Sciatic nerve (tissue), 2 donors: ENCODE data around the gene FKBP11. TPM values are rescaled to one million over a fixed set of nuclear protein-coding genes. Genes with fewer than 3 reads are reported as not detected.
A peak's percentile ranks its signal among the peaks of the same experiment; 100 is the strongest.
"Not testable (repeated sequence)": the region's sequence is repeated elsewhere in the genome, so short reads cannot be mapped to it uniquely, and the experiment has no call there.

Experiments
- ATAC-seq: fragments of 200-7000 bp; cut with Tn5 transposase; one replicate; pipeline ENCODE4 v1.9.1; 2020; ENCODE audit warnings: mild to moderate bottlenecking, moderate library complexity
- DNase-seq: peaks from one replicate; pipeline ENCODE4 v3.0.0-alpha.2; 2020; ENCODE audit warnings: low spot score
- intact Hi-C: fragments of 100-400 bp; cut with DNase I; formaldehyde crosslinking; loops from one replicate; pipeline ENCODE4 v1.14.2; 2022
- total RNA-seq: library from RNA; stranded (reverse); fragmentation: NEBNext Ultra II Directional; extraction: Animal tissue kit (Norgen Biotek cat#: 25700); gene quantifications from one replicate; pipeline ENCODE4 v1.2.1, GENCODE V29; 2021
- donor health status: DM: no; HTN: no; CAD: no.
- donor health status: DM: no; HTN: no; CAD: no.

FKBP11 gene
- total RNA-seq, 1 donor from 2014 or later: 17.8 TPM

DNA sequence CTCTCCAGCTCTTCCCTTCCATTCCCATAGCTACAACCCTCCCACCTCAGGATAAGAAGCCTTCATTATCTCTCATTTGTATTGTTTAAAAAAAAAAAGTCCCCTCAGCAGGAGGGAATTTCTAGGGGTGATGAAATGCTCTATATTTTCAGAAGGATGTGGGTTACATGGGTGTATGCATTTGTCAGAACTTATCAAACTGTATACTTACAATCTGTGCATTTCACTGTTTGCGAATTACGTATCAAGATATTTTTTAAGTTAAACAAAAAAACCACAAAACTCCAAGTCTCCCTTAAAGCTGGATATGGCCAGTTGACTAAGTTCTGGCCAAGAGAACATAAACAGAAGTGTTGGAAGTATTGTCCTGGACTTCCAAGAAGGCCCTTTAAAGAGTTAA lies 2.0 kb upstream of the FKBP11 start:
- intact Hi-C loops: no loop called here
- DNase-seq (no peak), ATAC-seq (no peak)

- ATAC-seq: peak; percentile 75
- intact Hi-C loops: no loop called here
- peak; percentile 63 for DNase-seq
These were observed 532 bp downstream of the FKBP11 start for GRCh38 chr12:48924617-48925303.

- intact Hi-C loops: no loop called here
- ATAC-seq (no peak), DNase-seq (no peak)
These were observed 2.2 kb downstream of the FKBP11 start for GRCh38 chr12:48923117-48923516.

- ATAC-seq (no peak), DNase-seq (no peak)
- intact Hi-C loops: no loop called here
These were observed 7.3 kb downstream of the FKBP11 start for GRCh38 chr12:48917857-48918537.

DNA sequence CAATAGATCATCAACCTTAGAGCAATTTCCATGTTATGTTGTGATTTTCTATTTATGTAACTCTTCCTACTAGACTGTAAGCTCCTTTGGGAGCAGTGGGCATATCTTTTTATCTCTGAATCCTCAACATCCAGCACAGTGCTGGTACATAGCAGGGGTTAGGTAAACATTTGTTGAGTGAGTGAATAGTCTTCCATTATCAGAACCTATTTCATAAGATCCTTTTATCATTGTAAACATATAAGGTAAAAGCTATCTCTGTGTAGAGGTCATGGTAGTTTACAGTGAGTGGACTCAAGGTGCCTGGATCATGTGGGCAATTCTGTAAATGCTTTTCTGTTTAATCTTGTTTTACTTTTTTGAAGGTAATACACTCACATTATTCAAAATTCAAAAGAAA lies 15.1 kb downstream of the FKBP11 start:
- intact Hi-C loops: no loop called here
- no peak for ATAC-seq
- no peak for DNase-seq

DNA sequence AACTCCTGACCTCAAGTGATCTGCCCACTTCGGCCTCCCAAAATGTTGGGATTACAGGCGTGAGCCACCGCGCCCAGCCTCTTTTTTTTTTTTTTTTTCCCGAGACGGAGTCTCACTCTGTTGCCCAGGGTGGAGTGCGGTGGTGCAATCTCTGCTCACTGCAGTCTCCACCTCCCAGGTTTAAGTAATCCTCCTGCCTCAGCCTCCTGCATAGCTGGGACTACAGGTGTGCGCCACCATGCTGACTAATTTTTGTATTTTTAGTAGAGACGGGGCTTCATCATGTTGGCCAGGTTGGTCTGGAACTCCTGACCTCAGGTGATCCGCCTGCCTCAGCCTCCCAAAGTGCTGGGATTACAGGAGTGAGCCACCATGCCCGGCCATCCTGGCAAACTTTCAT lies 15.6 kb downstream of the FKBP11 start:
- intact Hi-C loops, DNase-seq, ATAC-seq: not testable (repeated sequence)

DNA sequence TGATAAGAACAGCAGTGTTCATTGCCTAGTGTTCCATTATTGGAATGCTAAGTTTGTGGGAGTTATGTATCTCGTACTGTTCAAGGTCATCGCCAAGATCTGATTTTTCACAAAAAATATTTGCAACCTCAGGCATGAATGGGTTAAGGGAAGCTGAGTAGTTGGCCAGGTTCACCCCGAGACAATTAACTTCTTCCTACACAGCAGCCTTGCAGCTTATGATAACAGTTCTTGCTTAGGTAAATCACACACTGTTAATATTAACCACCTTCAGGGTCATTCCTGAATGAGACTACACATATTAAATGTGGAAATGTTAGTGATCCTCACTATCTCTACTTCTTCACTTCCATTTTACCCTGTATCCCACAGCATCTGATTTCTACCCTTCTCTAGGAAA lies 18.0 kb downstream of the FKBP11 start:
- no peak for ATAC-seq
- no peak for DNase-seq
- intact Hi-C loops: no loop called here

DNA sequence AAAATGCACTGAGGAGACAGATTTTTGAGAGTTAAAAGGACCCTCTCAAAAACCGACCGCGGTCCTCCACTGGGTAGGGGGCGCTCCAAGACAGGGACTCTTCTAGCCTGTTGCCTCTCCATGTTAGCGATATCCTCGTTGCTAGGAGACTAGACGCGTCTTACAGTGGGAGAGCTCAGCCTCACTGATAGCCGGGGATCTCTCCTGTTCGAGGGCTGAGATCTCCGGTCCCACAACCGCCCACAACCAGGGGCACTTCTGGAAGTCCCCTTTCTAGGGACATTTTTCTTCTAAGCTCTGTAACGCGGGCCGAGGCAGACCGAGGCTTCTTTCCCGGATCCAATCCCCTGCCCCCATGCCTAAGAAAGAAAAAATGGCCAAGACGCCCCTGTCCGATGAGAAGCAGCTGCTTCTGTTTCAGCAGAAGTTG lies 21.3 kb downstream of the FKBP11 start:
- ATAC-seq (peak; percentile 96), DNase-seq (peak; percentile 88)
- intact Hi-C loops: no loop called here

GRCh38 chr12:48903363-48903981 lies 21.8 kb downstream of the FKBP11 start:
- ATAC-seq (no peak), DNase-seq (no peak)
- intact Hi-C loops: no loop called here

- intact Hi-C loops: no loop called here
- no peak for DNase-seq
- no peak for ATAC-seq
These were observed 24.0 kb downstream of the FKBP11 start for GRCh38 chr12:48901278-48901677.

DNA sequence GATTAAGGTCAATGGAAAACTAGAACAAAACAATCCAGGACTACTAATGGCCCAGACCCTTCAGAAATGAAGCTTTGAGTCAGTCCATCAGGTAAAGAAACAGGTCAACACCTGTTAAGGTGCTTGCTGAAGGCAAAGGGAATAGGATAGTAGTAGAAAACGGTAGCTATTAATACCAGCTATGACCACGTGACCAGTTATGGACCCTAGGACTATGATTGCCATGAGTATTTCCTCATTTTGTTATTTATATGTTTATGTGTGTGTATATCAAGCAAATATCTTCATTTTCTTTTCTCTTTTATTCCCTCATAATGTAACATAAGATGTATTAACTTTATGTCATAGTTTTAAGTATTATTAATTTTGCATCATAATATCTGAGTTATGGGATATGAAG lies 25.6 kb downstream of the FKBP11 start:
- ATAC-seq (no peak), DNase-seq (no peak)
- intact Hi-C loops: no loop called here

DNA sequence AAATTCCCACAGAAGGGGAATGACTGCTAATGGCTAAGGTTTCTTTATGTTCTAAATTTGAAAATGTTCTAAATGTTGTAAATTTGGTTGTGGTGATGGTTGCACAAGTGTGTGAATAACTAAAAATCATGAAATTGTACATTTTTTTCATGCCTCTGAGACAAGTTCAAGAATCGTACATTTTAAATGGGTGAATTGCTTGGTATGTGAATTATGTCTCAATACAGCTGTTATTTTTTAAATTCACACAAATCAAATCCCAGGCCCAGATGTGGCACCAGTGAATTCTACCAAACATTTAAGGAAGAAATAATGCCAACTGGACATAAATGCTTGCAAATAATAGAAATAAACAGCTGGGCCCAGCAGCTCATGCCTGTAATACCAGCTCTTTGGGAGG lies 31.0 kb downstream of the FKBP11 start:
- intact Hi-C loops: no loop called here
- DNase-seq (no peak), ATAC-seq (no peak)

GRCh38 chr12:48890657-48891418 lies 34.5 kb downstream of the FKBP11 start:
- ATAC-seq (peak; percentile 98), DNase-seq (peak; percentile 89)
- intact Hi-C loops: no loop called here

- no peak for DNase-seq
- no peak for ATAC-seq
- intact Hi-C loops: loop anchor here (5.0 kb wide), 1 partner anchor 37 kb away; the partner anchor contains the start of gene DDX23
These were observed 35.6 kb downstream of the FKBP11 start for GRCh38 chr12:48889679-48890078.

GRCh38 chr12:48883305-48884161 lies 41.8 kb downstream of the FKBP11 start:
- intact Hi-C loops: no loop called here
- no peak for DNase-seq
- ATAC-seq: no peak

GRCh38 chr12:48882972-48883304 lies 42.4 kb downstream of the FKBP11 start:
- intact Hi-C loops: no loop called here
- ATAC-seq: no peak

DNA sequence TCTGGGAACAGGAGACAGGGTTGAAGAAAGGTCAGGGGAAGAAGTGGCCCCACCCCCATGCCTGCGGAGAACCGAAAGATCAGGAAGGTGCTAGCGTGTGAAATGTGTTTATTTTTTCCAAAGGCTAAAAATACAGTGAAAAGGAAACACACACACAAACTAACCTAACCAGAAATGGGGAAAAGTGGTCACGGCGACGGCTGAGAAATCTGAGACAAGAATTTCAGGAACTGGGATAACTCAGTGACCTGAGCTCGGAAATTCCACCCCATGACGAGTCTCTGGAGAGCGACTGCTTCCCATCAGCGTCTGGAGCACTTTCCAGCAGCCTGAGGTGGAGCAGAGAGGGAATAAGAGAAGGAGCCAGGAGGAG lies 43.0 kb downstream of the FKBP11 start:
- ATAC-seq (peak; percentile 56), DNase-seq (no peak)
- intact Hi-C loops: no loop called here

More at GRCh38 chr12:48882972-48883304, 42.4 kb downstream of the FKBP11 start:
- DNase-seq: no peak

- DNase-seq (no peak), ATAC-seq (peak; percentile 28)
- intact Hi-C loops: no loop called here
These were observed 43.5 kb downstream of the FKBP11 start for GRCh38 chr12:48881686-48882314.
